Measurements from ENCODE around the gene DDX42.

- TF ChIP-seq CTCF (IDR thresholded peaks at IDR 0.05) (no peak), POLR2A (IDR thresholded peaks at IDR 0.05) (no peak)
Observed at GRCh38 chr17:63854709-63855108, 80.7 kb downstream of the DDX42 start.

Data from suprapubic skin (tissue), 3 donors.